NCI-H1105 (cell line): ENCODE measurements around the gene TMSB15B.
A peak's percentile ranks its signal among the peaks of the same experiment; 100 is the strongest.
"Not testable (repeated sequence)": the region's sequence is repeated elsewhere in the genome, so short reads cannot be mapped to it uniquely, and the experiment has no call there.

Experiments used
- DNase-seq: peaks from one replicate; lab custom pipeline; 2025; lab: John Stamatoyannopoulos, UW

TMSB15B gene

GRCh38 chrX:103962411-103963278 is at the start of gene TMSB15B:
Gene TMSB15B, plus strand, starts transcription at chrX:103962627.
- DNase-seq = not testable (repeated sequence)

DNA sequence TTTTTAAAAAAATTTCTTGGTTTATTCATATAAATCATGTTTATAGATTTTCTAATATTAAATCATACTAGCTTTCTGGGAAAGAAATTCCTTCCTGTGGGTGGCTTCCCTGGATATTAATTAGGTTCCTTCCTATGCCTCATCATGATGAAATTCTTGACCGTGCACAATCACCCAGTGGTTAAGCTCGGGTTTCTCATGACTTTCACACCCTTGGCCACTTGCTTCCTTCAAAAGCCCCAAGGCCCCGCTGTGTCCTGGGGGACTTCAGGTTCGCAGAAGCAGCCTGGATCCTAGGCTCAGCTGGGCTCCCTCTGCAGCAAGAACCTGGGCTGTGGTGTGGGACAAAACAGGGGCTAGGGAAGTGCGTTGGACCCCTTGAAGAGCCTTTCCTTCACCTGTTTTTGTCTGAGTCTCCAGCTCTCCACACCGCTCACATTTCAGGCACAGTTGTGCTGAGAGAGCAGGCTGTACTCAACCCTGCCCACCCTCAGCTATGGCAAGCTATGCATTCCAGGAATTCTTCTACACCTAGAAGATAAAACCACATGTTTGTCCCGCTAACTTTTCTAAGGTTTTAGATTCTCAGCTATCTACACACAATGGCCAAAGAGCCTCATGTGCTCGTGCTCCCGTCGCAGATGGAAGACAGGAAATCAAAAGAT is 48.9 kb upstream of the TMSB15B start:
- DNase-seq = no peak

DNA sequence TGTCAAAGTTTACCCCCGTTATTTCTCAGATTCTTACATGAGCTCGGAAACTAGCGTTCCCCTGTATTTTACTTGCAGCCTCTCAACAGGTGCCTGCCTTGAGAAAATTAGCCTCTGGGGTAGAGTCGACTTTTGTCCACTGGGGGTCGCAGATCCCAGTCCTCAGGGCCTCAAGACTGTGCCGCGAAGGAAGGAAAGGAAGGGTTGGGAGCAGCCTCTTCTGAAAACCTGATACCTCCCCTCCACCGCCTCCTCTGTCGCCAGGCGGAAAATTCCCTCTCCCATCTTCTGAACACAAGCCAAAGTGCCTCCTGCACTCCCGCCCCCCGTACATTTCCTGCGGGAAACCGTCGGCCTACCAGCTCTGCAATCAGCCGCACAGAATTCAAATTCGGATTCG is 44.4 kb upstream of the TMSB15B start:
- peak; percentile 64 for DNase-seq

- peak; percentile 64 for DNase-seq
These were observed 43.7 kb upstream of the TMSB15B start for GRCh38 chrX:103918571-103919269.

GRCh38 chrX:103919270-103919637 is 43.2 kb upstream of the TMSB15B start:
- DNase-seq = no peak

DNA sequence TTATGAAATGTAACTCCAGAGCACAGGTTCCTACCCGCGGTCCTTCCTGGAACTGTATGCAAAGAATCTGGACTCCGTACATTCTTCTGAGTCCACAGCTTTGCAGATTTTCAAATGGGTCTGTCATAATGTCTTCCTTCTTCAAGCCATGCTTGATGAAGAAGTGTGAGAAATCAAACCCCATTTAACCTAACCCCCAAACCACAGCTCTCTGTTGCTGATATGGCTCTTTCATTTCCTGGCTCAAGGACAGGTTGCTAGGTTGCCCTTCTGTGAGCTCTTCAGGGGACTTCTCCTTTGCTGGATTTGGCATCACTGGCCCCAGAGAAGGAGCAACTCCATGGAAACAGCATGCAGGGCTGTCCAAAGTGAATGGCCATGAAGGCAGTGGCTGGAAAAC is 41.9 kb upstream of the TMSB15B start:
- DNase-seq = not testable (repeated sequence)

DNA sequence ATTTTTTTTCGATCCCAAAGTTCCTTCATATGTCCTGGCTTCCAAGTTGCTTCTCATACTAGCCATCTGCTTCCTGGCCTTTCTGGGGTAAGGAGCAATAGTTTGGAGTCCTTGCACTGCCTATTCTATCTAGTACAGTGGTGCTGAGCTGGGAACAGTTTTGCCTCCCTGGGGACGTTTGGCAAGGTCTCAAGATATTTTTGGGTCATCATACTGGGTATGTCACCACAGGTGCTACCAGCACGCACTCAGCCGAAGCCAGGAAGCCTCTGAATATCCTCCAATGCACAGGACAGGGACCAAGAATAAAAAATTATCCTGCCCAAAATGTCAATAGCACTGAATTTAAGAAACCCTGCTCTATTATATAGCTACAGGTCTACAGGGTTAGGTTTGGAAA is 35.4 kb upstream of the TMSB15B start:
- DNase-seq = no peak

GRCh38 chrX:103927633-103928032 is 34.8 kb upstream of the TMSB15B start:
- DNase-seq = no peak

DNA sequence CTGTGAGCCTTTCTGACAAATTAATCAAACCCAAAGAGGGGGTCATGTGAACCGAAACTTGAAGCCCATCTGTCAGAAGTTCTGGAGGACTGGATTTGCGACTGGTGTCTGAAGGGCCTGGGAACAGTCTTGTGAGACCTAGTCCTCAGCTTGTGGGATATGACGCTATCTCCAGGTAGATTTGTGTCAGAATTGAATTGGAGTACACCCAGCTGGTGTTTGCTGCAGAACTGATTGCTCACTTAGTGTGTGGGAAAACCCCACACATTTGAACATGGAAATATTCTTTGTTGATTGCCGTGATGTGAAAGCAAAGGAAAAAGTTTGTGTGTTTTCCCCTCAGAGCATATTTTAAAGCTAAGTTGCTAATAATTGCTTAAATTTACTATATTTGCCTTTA is 30.3 kb upstream of the TMSB15B start:
- no peak for DNase-seq

DNA sequence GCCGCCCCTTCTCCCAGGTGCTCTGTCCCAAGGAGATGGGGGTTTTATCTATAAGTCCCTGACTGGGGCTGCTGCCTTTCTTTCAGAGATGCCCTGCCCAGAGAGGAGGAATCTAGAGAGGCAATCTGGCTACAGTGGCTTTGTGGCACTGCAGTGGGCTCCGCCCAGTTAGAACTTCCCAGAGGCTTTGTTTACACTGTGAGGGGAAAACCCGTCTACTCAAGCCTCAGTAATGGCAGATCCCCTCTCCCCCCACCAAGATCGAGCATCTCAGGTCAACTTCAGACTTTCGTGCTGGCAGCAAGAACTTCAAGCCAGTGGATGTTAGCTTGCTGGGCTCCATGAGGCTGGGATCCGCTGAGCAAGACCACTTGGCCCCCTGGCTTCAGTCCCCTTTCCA is 22.2 kb upstream of the TMSB15B start:
- DNase-seq = not testable (repeated sequence)

DNA sequence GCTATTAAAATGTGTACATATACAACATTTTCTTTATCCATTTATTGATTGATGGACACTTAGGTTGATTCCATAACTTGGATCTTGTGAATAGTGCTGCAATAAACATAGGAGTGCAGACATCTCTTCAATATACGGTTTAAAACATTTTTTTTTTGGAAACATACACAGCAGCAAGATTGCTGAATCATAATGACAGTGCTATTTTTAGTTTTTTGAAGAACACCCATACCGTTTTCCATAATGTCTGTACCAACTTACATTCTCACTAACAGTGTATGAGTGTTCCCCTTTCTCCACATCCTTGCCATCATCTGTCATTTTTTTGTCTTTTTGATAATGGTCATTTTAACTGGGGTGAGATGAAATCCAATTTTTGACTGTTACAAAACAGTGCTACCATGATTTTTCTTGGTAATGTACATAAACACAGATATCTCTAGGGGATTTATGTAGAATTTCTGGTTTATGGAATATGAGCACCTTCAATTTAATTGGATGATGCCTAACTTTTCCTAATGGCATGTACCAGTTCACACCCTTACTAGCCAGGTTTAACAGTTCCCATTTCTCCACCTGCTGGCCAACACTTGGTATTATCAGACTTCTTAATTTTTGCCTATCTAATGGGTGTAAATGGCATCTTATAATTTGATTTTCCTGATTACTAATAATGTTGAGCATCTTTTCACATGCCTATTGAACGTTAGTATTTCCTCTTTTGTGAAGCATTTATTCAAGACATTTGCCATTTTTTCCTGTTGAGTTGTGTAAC is 21.0 kb upstream of the TMSB15B start:
- no peak for DNase-seq

GRCh38 chrX:103949506-103949905 is 12.9 kb upstream of the TMSB15B start:
- no peak for DNase-seq

DNA sequence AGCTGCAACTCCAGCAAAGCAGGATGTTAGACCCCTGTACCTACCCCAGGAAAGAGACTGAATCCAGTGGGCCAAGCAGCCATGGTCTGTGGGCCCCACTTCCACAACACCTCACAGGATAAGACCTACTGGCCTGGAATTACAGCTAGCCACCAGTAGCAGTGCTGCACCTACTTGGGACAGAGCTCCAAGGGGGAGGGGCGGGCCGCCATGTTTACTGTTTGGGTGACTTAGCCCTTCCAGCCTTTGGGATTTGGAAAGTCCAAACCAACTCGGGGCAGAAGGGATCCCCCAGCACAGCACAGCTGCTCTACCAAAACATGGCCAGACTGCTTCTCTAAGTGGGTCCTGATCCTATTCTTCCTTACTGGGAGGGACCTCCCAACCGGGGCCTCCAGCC is 9.1 kb upstream of the TMSB15B start:
- no peak for DNase-seq

- DNase-seq = no peak
These were observed 8.2 kb upstream of the TMSB15B start for GRCh38 chrX:103954259-103954658.

- DNase-seq = not testable (repeated sequence)
These were observed 1.8 kb upstream of the TMSB15B start for GRCh38 chrX:103960599-103960998.

GRCh38 chrX:103983508-103983907 is 21.1 kb downstream of the TMSB15B start:
- not testable (repeated sequence) for DNase-seq

GRCh38 chrX:103999234-103999633 is 36.8 kb downstream of the TMSB15B start:
- no peak for DNase-seq

GRCh38 chrX:104008831-104009230 is 46.4 kb downstream of the TMSB15B start:
- no peak for DNase-seq

GRCh38 chrX:104013158-104013557 is 50.7 kb downstream of the TMSB15B start:
- DNase-seq = no peak

DNA sequence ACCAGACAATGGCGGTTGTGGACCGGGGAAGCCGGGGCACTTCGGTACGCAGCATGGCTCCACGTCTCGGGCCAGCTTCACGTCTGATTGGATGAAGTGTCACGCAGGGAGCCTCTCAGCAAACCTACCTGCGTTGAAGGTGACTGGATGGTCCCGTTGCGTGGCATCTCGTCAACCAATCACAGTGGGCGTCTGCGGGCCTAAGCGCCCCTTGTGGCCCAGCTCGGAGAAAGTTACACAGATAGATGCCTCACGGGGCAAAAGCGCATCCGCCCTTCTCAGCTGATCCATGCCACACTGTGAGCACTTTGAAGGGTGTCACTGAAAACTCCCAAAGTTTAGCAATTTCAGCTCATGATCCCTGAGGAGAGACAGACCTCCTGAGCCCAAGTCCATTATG is 51.2 kb downstream of the TMSB15B start, which contains the start of gene H2BW1:
TSS of gene H2BW1 (minus strand) at position 103 of the 400 bp plus-strand sequence. CDS start 132 bp downstream, outside the sequence.
- no peak for DNase-seq

- DNase-seq = not testable (repeated sequence)
These were observed 53.1 kb downstream of the TMSB15B start for GRCh38 chrX:104015576-104015975.
